H9 (cell line): ENCODE measurements around the gene TNNT2. TPM values are rescaled to one million over a fixed set of nuclear protein-coding genes. Genes with fewer than 3 reads are reported as not detected.

ENCODE experiments used
- DNase-seq: peaks from one replicate; pipeline ENCODE4 v3.0.0-alpha.2; 2017
- H2AFZ ChIP-seq: one replicate; pipeline ENCODE4 v1.6.1; 2013; ENCODE audit warnings: mild to moderate bottlenecking, low read length, control low read depth, moderate library complexity
- H2AK5ac ChIP-seq: 2 replicates; pipeline ENCODE4 v1.6.1; 2013; ENCODE audit warnings: low read length, control low read depth, mixed read lengths; ENCODE audit not compliant: insufficient read length
- H2BK120ac ChIP-seq: one replicate; pipeline ENCODE4 v1.6.1; 2013; ENCODE audit warnings: low read depth, mild to moderate bottlenecking, low read length, control low read depth, inconsistent platforms; ENCODE audit not compliant: poor library complexity, severe bottlenecking
- H2BK12ac ChIP-seq: 2 replicates; pipeline ENCODE4 v1.6.1; 2013; ENCODE audit warnings: low read length, control low read depth, mixed read lengths, low read depth; ENCODE audit not compliant: insufficient read length
- H2BK15ac ChIP-seq: 2 replicates; pipeline ENCODE4 v1.6.1; 2013; ENCODE audit warnings: low read depth, low read length, control low read depth
- H2BK20ac ChIP-seq: one replicate; pipeline ENCODE4 v1.6.1; 2013; ENCODE audit warnings: low read depth, mild to moderate bottlenecking, low read length, control low read depth, inconsistent platforms; ENCODE audit not compliant: poor library complexity, severe bottlenecking
- H2BK5ac ChIP-seq: 2 replicates; pipeline ENCODE4 v1.6.1; 2013; ENCODE audit warnings: low read length, control low read depth, mixed read lengths; ENCODE audit not compliant: insufficient read length
- H3K14ac ChIP-seq: 2 replicates; pipeline ENCODE4 v1.6.1; 2013; ENCODE audit warnings: low read length, control low read depth; ENCODE audit not compliant: insufficient read depth
- H3K18ac ChIP-seq: 2 replicates; pipeline ENCODE4 v1.6.1; 2013; ENCODE audit warnings: low read depth, mild to moderate bottlenecking, mixed read lengths, low read length, control low read depth; ENCODE audit not compliant: insufficient read length
- H3K23ac ChIP-seq: 2 replicates; pipeline ENCODE4 v1.6.1; 2013; ENCODE audit warnings: low read length, control low read depth, mixed read lengths, low read depth; ENCODE audit not compliant: insufficient read length
- H3K23me2 ChIP-seq: 2 replicates; pipeline ENCODE4 v1.6.1; 2013; ENCODE audit warnings: low read depth, mild to moderate bottlenecking, mixed read lengths, low read length, control low read depth; ENCODE audit not compliant: insufficient read length, poor library complexity, severe bottlenecking
- H3K27ac ChIP-seq: 2 replicates; pipeline ENCODE4 v1.5.1; 2013; ENCODE audit warnings: low read length, control low read depth, mixed read lengths, low read depth; ENCODE audit not compliant: insufficient read length
- H3K27me3 ChIP-seq: 2 replicates; pipeline ENCODE4 v1.6.1; 2013; ENCODE audit warnings: low read length, control low read depth, inconsistent platforms; ENCODE audit not compliant: insufficient read depth
- H3K4ac ChIP-seq: 2 replicates; pipeline ENCODE4 v1.6.1; 2013; ENCODE audit warnings: low read depth, mild to moderate bottlenecking, control low read depth, inconsistent platforms, low read length, moderate library complexity
- H3K4me1 ChIP-seq: 2 replicates; pipeline ENCODE4 v1.6.1; 2013; ENCODE audit warnings: low read length, control low read depth, inconsistent platforms; ENCODE audit not compliant: insufficient read depth
- H3K4me2 ChIP-seq: 2 replicates; pipeline ENCODE4 v1.6.1; 2013; ENCODE audit warnings: low read length, control low read depth, mixed read lengths; ENCODE audit not compliant: insufficient read length, insufficient read depth
- H3K56ac ChIP-seq: 2 replicates; pipeline ENCODE4 v1.6.1; 2013; ENCODE audit warnings: low read depth, mild to moderate bottlenecking, mixed read lengths, low read length, control low read depth; ENCODE audit not compliant: insufficient read length
- H3K79me1 ChIP-seq: 2 replicates; pipeline ENCODE4 v1.6.1; 2013; ENCODE audit warnings: low read depth, mild to moderate bottlenecking, moderate library complexity, low read length, control low read depth, inconsistent platforms; ENCODE audit not compliant: insufficient read depth, poor library complexity, severe bottlenecking
- H3K79me2 ChIP-seq: 2 replicates; pipeline ENCODE4 v1.6.1; 2013; ENCODE audit warnings: low read length, control low read depth, inconsistent platforms; ENCODE audit not compliant: insufficient read depth
- H3K9ac ChIP-seq: 2 replicates; pipeline ENCODE4 v1.6.1; 2013; ENCODE audit warnings: low read length, control low read depth, mixed read lengths; ENCODE audit not compliant: insufficient read length; ENCODE audit errors: extremely low read depth
- H3K9me3 ChIP-seq: one replicate; pipeline ENCODE4 v1.6.1; 2013; ENCODE audit warnings: low read depth, low read length, inconsistent platforms; ENCODE audit not compliant: control insufficient read depth
- H3T11ph ChIP-seq: one replicate; pipeline ENCODE4 v1.6.1; 2013; ENCODE audit warnings: mild to moderate bottlenecking, low read length, control low read depth, inconsistent platforms
- H4K20me1 ChIP-seq: one replicate; pipeline ENCODE4 v1.6.1; 2013; ENCODE audit not compliant: control insufficient read depth, insufficient read length, insufficient read depth
- H4K5ac ChIP-seq: 2 replicates; pipeline ENCODE4 v1.6.1; 2013; ENCODE audit warnings: low read depth, mild to moderate bottlenecking, mixed read lengths, low read length, control low read depth; ENCODE audit not compliant: insufficient read length
- H4K8ac ChIP-seq: replicated peaks from 2 replicates; pipeline ENCODE4 v1.6.1; 2013; ENCODE audit warnings: low read length, control low read depth, mixed read lengths, low read depth; ENCODE audit not compliant: insufficient read length
- H4K91ac ChIP-seq: 2 replicates; pipeline ENCODE4 v1.6.1; 2013; ENCODE audit warnings: low read depth, mild to moderate bottlenecking, moderate library complexity, mixed read lengths, low read length, control low read depth; ENCODE audit not compliant: insufficient read length
- H3K27ac Mint-ChIP-seq, 3 experiments: 2 replicates in 2 of 3; 3 replicates in 1 of 3; pipeline ENCODE4 v1.8.0; 2020 to 2021; ENCODE audit warnings: mixed read lengths in 3 of 3, mild to moderate bottlenecking in 1 of 3, moderate library complexity in 1 of 3
- H3K27me3 Mint-ChIP-seq: 2 replicates; pipeline ENCODE4 v1.8.0; 2021; ENCODE audit warnings: low read depth, mild to moderate bottlenecking, moderate library complexity, mixed read lengths
- H3K36me3 Mint-ChIP-seq, 3 experiments: 2 replicates in 2 of 3; 3 replicates in 1 of 3; pipeline ENCODE4 v1.8.0; 2020 to 2021; ENCODE audit warnings: low read depth in 3 of 3, mixed read lengths in 3 of 3; ENCODE audit not compliant: insufficient read depth in 1 of 3
- H3K4me1 Mint-ChIP-seq, 2 experiments: 2 replicates each; pipeline ENCODE4 v1.8.0; 2020; ENCODE audit warnings: mixed read lengths in 2 of 2
- H3K4me3 Mint-ChIP-seq, 2 experiments: 2 replicates in 1 of 2; 3 replicates in 1 of 2; pipeline ENCODE4 v1.8.0; 2020 to 2021; ENCODE audit warnings: mild to moderate bottlenecking in 2 of 2, mixed read lengths in 2 of 2, moderate library complexity in 1 of 2
- H3K9me3 Mint-ChIP-seq, 2 experiments: 2 replicates in 1 of 2; 3 replicates in 1 of 2; pipeline ENCODE4 v1.8.0; 2020; ENCODE audit warnings: mild to moderate bottlenecking in 2 of 2, mixed read lengths in 2 of 2, moderate library complexity in 1 of 2
- WGBS: extraction: QIAGEN DNeasy Blood & Tissue Kit; methylation state at CpG from one replicate; pipeline ENCODE4 v1.1.7; 2013; ENCODE audit warnings: missing lambda C conversion rate, low lambda C conversion rate, mixed read lengths; ENCODE audit not compliant: insufficient read length; ENCODE audit errors: extremely low coverage; 5-methylcytosine and 5-hydroxymethylcytosine counted together
- total RNA-seq: library from RNA; stranded (reverse); gene quantifications from 2 replicates; pipeline ENCODE4 v1.2.1, GENCODE V29; 2021
- TF ChIP-seq, protein P1 (sequence below): fragments of 200-600 bp; sonication (generic); conservative IDR thresholded peaks from 3 replicates; pipeline ENCODE4 v1.8.0; 2021; ENCODE audit warnings: antibody characterized with exemption, mild to moderate bottlenecking

The TNNT2 gene
- total RNA-seq, 1 experiment from 2014 or later = 8.6 TPM

DNA sequence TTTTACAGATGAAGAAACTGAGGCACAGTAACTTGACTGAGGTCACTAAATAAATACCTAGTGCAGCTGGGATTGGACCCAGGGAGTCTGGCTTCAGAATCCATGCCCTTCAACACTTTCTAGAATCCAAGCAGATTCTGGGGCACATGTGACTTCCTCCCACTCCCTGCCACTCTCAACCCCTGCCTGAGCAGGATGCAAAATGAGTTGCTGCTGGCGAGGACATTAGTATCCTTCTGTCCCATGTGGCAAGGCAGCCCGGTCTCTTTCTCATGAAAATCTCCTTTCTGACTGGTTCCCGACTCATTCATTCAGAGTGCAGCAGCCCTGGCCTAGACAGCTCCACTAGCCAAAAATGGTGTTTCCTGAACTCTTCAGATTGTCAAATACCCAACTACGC is 28.4 kb downstream of the TNNT2 start:
- WGBS = no CpG with 5 or more reads among the region's 4 CpGs
- no peaks in the 10 kb centered on the region for H3K79me2 ChIP-seq
- peaks cover 1% of the 10 kb centered on the region; the same call in 1 of the 2 replicates for H3K27me3 Mint-ChIP-seq
- peaks cover 43 to 45% of the 10 kb centered on the region in 2 experiments for H3K4me1 Mint-ChIP-seq
- H4K91ac ChIP-seq = no peak overlapping the region
- no peak overlapping the region for H3K4ac ChIP-seq
- H2BK15ac ChIP-seq = no peak overlapping the region
- no peak overlapping the region for H4K5ac ChIP-seq
- H4K20me1 ChIP-seq = no peaks in the 10 kb centered on the region
- H3K27ac Mint-ChIP-seq = no peak overlapping the region
- no peak overlapping the region for H3K56ac ChIP-seq
- H2BK20ac ChIP-seq = no peak overlapping the region
- H3K23me2 ChIP-seq = no peaks in the 10 kb centered on the region
- no peak overlapping the region for H3K4me2 ChIP-seq
- H2BK5ac ChIP-seq = no peak overlapping the region
- H3K9me3 Mint-ChIP-seq = no peaks in the 10 kb centered on the region
- no peak for DNase-seq
- no peaks in the 10 kb centered on the region for H3K27me3 ChIP-seq
- peaks cover 8% of the 10 kb centered on the region; the same call in 1 of the 2 replicates for H3K4me1 ChIP-seq
- H3K18ac ChIP-seq = no peak overlapping the region
- no peak overlapping the region for H3K23ac ChIP-seq
- no peaks in the 10 kb centered on the region for H3K9me3 ChIP-seq
- H4K8ac ChIP-seq = no peak overlapping the region
- H3K4me3 Mint-ChIP-seq = no peak overlapping the region; a peak in 1 of 5 replicates
- no peak overlapping the region for H3T11ph ChIP-seq
- H2AFZ ChIP-seq = no peak overlapping the region
- H3K79me1 ChIP-seq = no peaks in the 10 kb centered on the region
- no peak overlapping the region for H2BK120ac ChIP-seq
- no peak overlapping the region for H2AK5ac ChIP-seq
- no peaks in the 10 kb centered on the region for H3K36me3 Mint-ChIP-seq
- H3K14ac ChIP-seq = no peak overlapping the region
- no peak overlapping the region for H3K9ac ChIP-seq
- H3K27ac ChIP-seq = no peak overlapping the region
- H2BK12ac ChIP-seq = no peak overlapping the region
- TF ChIP-seq, protein P1, sequence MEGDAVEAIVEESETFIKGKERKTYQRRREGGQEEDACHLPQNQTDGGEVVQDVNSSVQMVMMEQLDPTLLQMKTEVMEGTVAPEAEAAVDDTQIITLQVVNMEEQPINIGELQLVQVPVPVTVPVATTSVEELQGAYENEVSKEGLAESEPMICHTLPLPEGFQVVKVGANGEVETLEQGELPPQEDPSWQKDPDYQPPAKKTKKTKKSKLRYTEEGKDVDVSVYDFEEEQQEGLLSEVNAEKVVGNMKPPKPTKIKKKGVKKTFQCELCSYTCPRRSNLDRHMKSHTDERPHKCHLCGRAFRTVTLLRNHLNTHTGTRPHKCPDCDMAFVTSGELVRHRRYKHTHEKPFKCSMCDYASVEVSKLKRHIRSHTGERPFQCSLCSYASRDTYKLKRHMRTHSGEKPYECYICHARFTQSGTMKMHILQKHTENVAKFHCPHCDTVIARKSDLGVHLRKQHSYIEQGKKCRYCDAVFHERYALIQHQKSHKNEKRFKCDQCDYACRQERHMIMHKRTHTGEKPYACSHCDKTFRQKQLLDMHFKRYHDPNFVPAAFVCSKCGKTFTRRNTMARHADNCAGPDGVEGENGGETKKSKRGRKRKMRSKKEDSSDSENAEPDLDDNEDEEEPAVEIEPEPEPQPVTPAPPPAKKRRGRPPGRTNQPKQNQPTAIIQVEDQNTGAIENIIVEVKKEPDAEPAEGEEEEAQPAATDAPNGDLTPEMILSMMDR = no peak
